Measurements from ENCODE around the gene STK32B. TPM values are rescaled to one million over a fixed set of nuclear protein-coding genes. Genes with fewer than 3 reads are reported as not detected.

The STK32B gene
- total RNA-seq, 1 donor from 2014 or later: 3.5 TPM

DNA sequence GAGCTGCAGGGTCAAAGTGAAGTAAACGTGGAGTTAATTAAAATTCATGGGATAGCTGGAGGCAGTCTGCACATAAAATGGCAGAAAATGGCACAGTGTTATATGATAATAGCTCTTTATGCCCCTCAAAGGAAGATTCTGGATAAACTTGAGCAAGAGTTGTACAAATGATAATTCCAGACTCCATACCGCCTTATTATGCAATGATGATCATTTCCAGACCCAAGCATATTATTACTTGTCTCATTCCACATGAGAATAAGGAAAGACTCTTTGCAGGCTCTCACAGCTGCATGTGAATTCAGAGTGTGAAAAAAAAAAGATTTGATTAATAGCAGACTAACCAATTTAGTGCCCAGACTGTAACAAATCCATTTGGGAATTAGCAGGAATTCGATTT is 105.4 kb downstream of the STK32B start:
- Mint-ChIP-seq H3K27ac (ENCODE audit: unreplicated experiment) (no peak overlapping the region), H3K36me3 (ENCODE audit: low read depth) (no peaks in the 10 kb centered on the region), H3K9me3 (peaks cover 2% of the 10 kb centered on the region), H3K4me1 (peaks cover 24% of the 10 kb centered on the region), H3K27me3 (ENCODE audit: low read depth) (peaks cover 2% of the 10 kb centered on the region), H3K4me3 (no peak overlapping the region)
- DNase-seq (ENCODE audit: low read depth, low spot score): no peak
- TF ChIP-seq CTCF (conservative IDR thresholded peaks at IDR 0.05): no peak

GRCh38 chr4:5157791-5158770 is 106.8 kb downstream of the STK32B start:
- Mint-ChIP-seq H3K4me3 (no peak overlapping the region), H3K27me3 (ENCODE audit: low read depth) (no peaks in the 10 kb centered on the region), H3K4me1 (peaks cover 28% of the 10 kb centered on the region), H3K27ac (ENCODE audit: unreplicated experiment) (no peak overlapping the region), H3K36me3 (ENCODE audit: low read depth) (no peaks in the 10 kb centered on the region), H3K9me3 (peaks cover 2% of the 10 kb centered on the region)
- DNase-seq (ENCODE audit: low read depth, low spot score): no peak
- no peak for TF ChIP-seq CTCF (conservative IDR thresholded peaks at IDR 0.05)

DNA sequence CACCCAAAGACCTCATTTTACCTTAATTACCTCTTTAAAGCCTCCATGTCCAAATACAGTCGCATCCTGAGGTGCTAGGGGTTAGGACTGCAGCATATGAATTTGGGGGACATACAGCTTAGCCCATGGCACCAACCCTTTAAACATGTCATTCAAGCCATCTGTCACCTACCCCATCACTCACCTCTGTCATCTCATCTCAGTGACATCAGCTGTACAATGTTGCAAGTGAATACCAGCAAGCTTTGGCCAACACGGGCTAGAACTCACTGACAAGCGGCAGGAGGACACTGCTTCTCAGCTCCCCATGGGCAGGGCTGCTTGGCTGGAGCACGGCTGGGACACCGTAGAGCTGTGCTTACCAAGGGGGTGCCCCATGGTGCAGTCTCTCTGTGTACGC is 107.5 kb downstream of the STK32B start:
- H3K4me3 Mint-ChIP-seq: no peak overlapping the region
- H3K4me1 Mint-ChIP-seq: peaks cover 33% of the 10 kb centered on the region
- H3K27ac Mint-ChIP-seq (ENCODE audit: unreplicated experiment): no peak overlapping the region
- TF ChIP-seq CTCF (conservative IDR thresholded peaks at IDR 0.05): no peak
- no peak for DNase-seq (ENCODE audit: low read depth, low spot score)
- H3K36me3 Mint-ChIP-seq (ENCODE audit: low read depth): no peaks in the 10 kb centered on the region
- no peaks in the 10 kb centered on the region for H3K27me3 Mint-ChIP-seq (ENCODE audit: low read depth)
- H3K9me3 Mint-ChIP-seq: peaks cover 2% of the 10 kb centered on the region

DNA sequence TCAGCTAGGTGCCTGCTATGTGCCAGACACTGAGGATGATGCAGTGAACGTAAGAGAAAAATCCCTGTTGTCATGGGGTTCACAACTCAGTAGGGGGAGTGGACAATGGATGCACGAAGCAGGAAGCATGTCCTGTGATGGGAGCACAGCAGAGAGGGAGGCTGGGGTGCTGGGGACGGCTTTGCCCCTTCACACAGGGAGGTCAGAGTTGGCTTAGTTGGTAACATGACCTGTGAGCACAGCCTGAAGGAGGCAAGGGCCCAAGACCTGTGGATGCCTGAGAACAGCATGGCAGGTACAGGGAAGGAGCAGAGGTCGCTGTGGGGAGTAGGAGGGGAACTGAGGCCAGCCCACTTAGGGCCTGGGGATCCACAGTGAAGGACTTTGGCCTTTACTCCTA is 109.4 kb downstream of the STK32B start:
- Mint-ChIP-seq H3K27me3 (ENCODE audit: low read depth) (no peaks in the 10 kb centered on the region), H3K36me3 (ENCODE audit: low read depth) (no peaks in the 10 kb centered on the region), H3K4me1 (peaks cover 44% of the 10 kb centered on the region), H3K9me3 (peaks cover under 1% of the 10 kb centered on the region), H3K27ac (ENCODE audit: unreplicated experiment) (no peak overlapping the region), H3K4me3 (no peak overlapping the region)
- TF ChIP-seq CTCF (conservative IDR thresholded peaks at IDR 0.05): no peak
- no peak for DNase-seq (ENCODE audit: low read depth, low spot score)

DNA sequence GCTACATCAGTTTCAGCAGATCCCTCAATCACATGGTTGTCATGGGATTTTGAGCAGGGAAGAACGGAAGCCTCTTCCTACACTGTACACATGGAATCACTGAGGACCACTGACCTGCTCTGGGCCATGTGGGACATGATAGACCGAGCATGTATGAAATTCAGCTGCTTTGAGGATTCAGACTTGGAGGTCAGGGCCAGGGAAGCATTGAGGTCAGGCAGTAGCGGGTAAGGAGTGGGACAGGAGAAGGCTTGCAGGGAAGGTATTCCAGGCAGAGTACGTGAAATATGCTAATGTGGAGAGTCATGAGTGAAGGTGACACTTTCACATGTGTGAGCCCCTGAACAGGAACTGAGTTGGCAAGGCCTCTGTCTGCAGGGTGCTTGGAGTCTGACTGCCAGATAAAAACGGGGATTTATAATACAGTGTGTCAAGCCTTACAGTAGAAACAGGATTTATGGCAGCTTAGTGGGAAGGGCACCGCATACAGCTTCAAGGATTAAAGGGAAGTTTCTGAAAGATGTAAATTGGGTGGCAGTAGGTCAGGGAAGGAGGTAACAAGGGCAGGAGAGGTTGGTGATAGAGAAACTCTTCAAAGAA is 111.7 kb downstream of the STK32B start:
- no peaks in the 10 kb centered on the region for H3K36me3 Mint-ChIP-seq (ENCODE audit: low read depth)
- peaks cover 2% of the 10 kb centered on the region for H3K9me3 Mint-ChIP-seq
- no peak for DNase-seq (ENCODE audit: low read depth, low spot score)
- no peaks in the 10 kb centered on the region for H3K27me3 Mint-ChIP-seq (ENCODE audit: low read depth)
- no peak overlapping the region for H3K4me3 Mint-ChIP-seq
- TF ChIP-seq CTCF (conservative IDR thresholded peaks at IDR 0.05): no peak
- H3K4me1 Mint-ChIP-seq: peaks cover 35% of the 10 kb centered on the region
- H3K27ac Mint-ChIP-seq (ENCODE audit: unreplicated experiment): no peak overlapping the region

Measured in neural crest cell (in vitro differentiated cells).